ENCODE results near the gene MBP.

- TF ChIP-seq, protein P1, sequence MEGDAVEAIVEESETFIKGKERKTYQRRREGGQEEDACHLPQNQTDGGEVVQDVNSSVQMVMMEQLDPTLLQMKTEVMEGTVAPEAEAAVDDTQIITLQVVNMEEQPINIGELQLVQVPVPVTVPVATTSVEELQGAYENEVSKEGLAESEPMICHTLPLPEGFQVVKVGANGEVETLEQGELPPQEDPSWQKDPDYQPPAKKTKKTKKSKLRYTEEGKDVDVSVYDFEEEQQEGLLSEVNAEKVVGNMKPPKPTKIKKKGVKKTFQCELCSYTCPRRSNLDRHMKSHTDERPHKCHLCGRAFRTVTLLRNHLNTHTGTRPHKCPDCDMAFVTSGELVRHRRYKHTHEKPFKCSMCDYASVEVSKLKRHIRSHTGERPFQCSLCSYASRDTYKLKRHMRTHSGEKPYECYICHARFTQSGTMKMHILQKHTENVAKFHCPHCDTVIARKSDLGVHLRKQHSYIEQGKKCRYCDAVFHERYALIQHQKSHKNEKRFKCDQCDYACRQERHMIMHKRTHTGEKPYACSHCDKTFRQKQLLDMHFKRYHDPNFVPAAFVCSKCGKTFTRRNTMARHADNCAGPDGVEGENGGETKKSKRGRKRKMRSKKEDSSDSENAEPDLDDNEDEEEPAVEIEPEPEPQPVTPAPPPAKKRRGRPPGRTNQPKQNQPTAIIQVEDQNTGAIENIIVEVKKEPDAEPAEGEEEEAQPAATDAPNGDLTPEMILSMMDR (IDR thresholded peaks at IDR 0.05), result no peak
- TF ChIP-seq POLR2A (IDR thresholded peaks at IDR 0.05), result no peak
Measured at GRCh38 chr18:77037567-77037966, 95.0 kb downstream of the MBP start.
